Renal cortical epithelial cell (primary cell): Measurements from ENCODE around the gene ERG. TPM values are rescaled to one million over a fixed set of nuclear protein-coding genes. Genes with fewer than 3 reads are reported as not detected.

Experiments used
- total RNA-seq: library from RNA; depleted of rRNA; stranded (reverse); fragments of >200 nt; gene quantifications from 2 replicates; pipeline ENCODE4 v1.2.3, GENCODE V29; 2014

ERG gene
- total RNA-seq, 1 donor from 2014 or later, result 0.15 TPM

Other genes with a start within 250 kb of the ERG start
- gene KCNJ15, start 241.5 kb downstream of the ERG start, total RNA-seq, result 172 and 319 TPM in 2 replicates